A549 (cell line): Measurements from ENCODE around the gene HAAO.

ENCODE experiments used
- BHLHE40 ChIP-seq: IDR thresholded peaks from 2 replicates; pipeline ENCODE4 v1.6.1; 2012; ENCODE audit warnings: low read depth, low read length, inconsistent platforms
- CEBPB ChIP-seq, 2 experiments: fragments of >200 bp in 1 of 2; sonication (Bioruptor Twin) in 1 of 2; formaldehyde crosslinking in 1 of 2; IDR thresholded peaks; 2 replicates each; pipeline ENCODE4 v1.6.1; 2012 to 2016
- EP300 ChIP-seq, 2 experiments: fragments of >200 bp; sonication (Bioruptor Twin); formaldehyde crosslinking; IDR thresholded peaks; 2 replicates in 1 of 2; 3 replicates in 1 of 2; pipeline ENCODE4 v1.6.1; 2016 to 2017
- JUN ChIP-seq, 2 experiments: fragments of >200 bp; sonication (Bioruptor Twin); formaldehyde crosslinking; IDR thresholded peaks; 2 replicates in 1 of 2; 3 replicates in 1 of 2; pipeline ENCODE4 v1.6.1; 2016 to 2017
- SMC3 ChIP-seq: fragments of >200 bp; sonication (Bioruptor Twin); formaldehyde crosslinking; IDR thresholded peaks from 3 replicates; pipeline ENCODE4 v1.6.1; 2018; ENCODE audit warnings: inconsistent platforms
- ZFP36 ChIP-seq: fragments of 450-650 bp; IDR thresholded peaks from 2 replicates; pipeline ENCODE4 v1.6.1; 2014; ENCODE audit warnings: borderline replicate concordance; ENCODE audit not compliant: partially characterized antibody
- TF ChIP-seq, protein P1 (sequence below): fragments of >200 bp; sonication (Bioruptor Twin); formaldehyde crosslinking; IDR thresholded peaks from 3 replicates; pipeline ENCODE4 v1.5.1; 2016

GRCh38 chr2:42810971-42811811 is 18.8 kb upstream of the HAAO start:
- TF ChIP-seq, protein P1, sequence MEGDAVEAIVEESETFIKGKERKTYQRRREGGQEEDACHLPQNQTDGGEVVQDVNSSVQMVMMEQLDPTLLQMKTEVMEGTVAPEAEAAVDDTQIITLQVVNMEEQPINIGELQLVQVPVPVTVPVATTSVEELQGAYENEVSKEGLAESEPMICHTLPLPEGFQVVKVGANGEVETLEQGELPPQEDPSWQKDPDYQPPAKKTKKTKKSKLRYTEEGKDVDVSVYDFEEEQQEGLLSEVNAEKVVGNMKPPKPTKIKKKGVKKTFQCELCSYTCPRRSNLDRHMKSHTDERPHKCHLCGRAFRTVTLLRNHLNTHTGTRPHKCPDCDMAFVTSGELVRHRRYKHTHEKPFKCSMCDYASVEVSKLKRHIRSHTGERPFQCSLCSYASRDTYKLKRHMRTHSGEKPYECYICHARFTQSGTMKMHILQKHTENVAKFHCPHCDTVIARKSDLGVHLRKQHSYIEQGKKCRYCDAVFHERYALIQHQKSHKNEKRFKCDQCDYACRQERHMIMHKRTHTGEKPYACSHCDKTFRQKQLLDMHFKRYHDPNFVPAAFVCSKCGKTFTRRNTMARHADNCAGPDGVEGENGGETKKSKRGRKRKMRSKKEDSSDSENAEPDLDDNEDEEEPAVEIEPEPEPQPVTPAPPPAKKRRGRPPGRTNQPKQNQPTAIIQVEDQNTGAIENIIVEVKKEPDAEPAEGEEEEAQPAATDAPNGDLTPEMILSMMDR, result no peak
- TF ChIP-seq BHLHE40 (no peak), EP300 (IDR thresholded peaks at IDR 0.05) (no peak), CEBPB (IDR thresholded peaks at IDR 0.05) (no peak), ZFP36 (no peak), SMC3 (no peak), JUN (IDR thresholded peaks at IDR 0.05) (no peak)
